C1 segment of cervical spinal cord (tissue), 14 donors: ENCODE results near the gene TTC28.

ENCODE experiments used
- DNase-seq, 14 donors: peaks; one replicate each; lab custom pipeline; 2025; lab: John Stamatoyannopoulos, UW

The TTC28 gene

DNA sequence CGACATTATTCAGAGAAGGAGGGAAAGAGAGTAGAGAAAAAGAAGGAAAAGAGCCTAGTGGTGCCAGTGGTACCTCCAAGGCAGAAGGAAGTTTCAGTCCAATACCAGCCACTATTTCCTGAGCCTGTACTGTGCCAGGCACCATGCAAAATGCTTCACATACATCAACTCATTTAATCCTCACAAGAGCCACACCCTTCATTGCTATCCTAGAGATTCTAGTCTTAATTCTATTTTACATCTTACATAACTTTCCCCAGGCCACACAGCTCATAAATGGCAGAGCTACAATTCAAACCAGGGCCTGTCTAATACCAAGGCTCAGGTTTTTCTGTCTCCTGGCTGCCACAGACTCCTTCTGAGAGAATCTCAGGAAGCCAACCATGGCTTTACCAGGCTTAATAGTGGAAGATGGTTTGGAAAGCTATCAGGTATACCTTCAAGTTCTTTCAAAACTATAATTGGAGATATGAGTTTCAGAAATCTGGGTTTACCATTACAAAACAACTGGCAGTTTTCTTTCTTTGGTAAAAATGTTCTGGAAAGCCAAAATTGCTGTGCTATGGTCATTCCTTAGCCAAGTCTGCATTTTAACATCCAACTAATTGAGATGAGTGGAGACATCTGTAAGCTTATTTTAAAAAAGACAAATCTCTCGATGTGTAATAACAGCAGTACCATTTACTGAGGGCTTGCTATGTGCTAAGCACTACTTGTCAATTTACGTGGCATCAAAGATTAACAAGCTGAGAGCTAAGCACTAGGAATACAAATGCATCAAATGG lies 535.5 kb downstream of the TTC28 start:
- DNase-seq = no peak

DNA sequence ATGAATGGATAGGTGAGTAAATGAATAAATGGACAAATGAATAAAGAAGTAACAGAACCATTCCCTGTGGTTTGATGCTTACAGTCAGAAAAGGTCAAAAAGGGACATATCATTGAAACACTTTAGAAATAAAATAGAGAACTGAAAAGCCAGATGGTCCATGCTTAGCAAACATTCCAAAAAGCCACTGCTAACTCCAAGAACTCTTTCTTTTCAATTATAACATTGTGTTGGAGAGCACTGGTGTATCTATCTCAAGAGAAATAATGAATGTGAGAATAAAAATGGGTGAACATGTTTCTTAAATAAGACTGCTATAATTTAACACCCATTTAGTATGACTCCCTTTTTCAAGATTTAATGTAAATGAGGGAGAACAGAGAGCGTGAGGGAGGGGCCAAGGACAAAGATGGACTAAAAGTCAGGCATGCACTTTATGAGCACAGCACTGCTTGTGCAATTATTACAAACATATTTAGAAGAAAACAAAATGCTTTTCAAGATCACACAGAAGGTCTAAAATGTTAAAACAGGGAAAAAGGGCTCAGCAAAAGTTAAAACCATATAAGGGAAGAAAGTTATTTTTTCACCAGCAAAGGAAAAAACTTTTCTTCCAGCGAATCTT lies 536.3 kb downstream of the TTC28 start:
- no peak for DNase-seq

DNA sequence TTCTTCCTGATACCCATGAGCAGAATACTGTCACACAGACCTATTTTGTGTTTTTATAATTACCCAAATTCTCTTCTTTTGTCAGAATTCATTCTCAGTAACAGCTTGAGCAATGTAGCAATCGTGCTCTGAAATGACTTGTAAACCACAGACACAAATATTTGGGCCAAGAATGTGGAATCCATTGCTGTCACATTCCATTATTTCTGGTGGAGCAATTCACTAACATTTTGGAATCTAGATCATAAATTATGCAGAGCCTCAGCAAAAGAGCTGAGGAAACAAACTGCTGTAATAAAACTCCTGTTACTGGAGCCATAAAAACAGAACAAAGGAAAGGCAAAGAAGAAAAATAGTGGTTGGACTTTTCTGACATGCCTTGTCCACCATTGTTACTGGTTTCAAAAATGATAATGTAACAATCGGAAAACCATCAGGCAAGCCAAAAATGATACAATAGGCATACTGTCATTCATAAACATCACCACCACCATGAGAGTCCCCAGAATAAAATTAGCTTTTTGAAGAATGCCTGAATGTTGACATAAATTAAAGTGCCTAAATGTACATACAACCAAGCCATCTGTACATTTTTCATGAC lies 537.2 kb downstream of the TTC28 start:
- peak in 1 of 14 donors; percentile 9 for DNase-seq

DNA sequence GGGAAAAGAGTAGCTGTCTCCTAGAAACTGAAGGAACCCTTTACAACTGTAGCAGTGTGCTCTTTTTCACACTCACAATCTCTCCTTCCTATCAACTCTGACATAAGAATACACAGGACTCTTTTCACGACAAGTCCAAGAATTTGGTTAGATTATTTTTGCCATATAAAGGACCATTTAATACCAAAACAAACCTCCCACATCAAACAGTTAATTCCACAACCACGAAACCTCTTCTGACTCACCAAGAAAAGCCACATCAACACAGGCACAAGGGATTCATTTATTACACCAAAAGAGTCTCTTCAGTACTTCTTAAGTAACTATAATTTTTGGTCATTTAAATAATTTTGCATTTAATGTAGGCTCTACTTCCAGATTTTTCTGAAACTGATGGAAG lies 538.0 kb downstream of the TTC28 start:
- no peak for DNase-seq

DNA sequence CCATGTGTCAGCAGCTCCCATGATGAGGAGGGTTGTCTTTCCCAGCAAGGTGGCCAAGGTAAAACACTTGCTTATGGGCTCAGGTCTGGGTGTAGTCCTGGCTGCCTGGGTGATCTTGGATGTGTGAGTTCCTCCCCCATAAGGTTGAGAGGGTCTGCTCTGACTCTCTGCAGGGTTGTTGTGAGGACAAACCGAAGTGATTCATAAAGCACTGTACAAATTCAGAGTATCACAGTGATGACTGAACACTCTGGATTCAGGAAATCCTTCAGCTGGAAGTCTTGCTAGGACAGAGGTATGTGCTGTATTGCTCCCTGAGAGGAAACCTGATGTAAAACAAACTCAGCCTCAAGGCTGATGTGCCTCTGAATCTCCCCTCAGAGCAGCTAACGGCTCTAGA lies 539.7 kb downstream of the TTC28 start:
- no peak for DNase-seq

DNA sequence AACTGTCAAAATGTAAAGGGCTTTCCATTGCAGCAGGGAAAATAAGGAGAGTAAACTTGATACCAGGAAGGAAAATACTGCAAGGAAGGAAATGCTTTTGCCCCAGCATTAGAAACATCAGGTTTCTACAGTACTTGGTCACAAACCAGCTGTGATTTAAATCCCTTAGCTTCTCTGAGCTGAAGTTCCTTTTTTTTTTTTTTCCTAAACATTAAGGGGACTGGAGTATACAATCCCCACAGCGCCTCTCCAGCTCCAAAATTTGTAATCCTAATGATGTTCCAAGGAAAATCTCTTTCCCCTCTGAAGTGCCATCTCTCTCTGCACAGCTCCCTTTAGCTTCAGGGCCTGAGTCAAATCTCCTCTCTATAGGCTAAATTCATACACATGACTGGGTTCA lies 540.1 kb downstream of the TTC28 start:
- DNase-seq = no peak

DNA sequence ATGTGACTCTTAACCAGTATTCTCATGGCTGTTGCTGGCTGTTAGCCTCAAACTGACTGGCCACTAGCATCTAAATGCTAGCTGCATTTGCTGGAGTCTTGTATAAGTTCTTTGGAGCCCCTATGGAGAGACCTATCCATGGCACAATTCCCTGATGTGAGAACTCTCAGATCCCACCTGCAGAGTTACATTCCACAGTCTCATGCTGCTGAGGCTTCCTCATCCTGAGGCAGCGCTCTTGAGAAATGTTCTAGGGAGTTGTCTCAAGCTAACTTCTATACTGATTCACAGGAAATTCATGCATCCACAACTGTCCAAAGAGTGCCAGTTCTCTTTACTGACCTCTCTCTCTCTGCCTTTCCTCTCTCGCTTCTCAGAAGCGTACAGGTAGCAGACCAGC lies 542.6 kb downstream of the TTC28 start:
- no peak for DNase-seq

DNA sequence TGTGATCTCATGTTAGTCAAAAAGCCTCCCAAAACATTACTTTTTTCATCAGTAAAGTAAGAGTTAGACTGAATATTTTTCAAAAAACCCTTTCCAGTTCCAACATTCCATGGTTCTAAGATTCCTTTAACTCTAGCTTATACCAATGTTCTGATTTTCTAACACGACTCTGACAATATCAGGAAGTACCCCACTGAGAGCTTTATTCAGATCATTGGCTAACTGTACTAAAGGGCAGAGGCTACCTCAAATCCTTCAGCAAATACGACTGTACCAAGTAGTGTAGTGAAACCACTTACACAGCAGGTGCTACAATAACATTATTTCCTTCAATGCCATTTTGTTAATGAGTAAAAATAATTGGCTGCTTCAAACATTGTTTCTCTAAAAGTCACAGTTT lies 547.2 kb downstream of the TTC28 start:
- DNase-seq = no peak

DNA sequence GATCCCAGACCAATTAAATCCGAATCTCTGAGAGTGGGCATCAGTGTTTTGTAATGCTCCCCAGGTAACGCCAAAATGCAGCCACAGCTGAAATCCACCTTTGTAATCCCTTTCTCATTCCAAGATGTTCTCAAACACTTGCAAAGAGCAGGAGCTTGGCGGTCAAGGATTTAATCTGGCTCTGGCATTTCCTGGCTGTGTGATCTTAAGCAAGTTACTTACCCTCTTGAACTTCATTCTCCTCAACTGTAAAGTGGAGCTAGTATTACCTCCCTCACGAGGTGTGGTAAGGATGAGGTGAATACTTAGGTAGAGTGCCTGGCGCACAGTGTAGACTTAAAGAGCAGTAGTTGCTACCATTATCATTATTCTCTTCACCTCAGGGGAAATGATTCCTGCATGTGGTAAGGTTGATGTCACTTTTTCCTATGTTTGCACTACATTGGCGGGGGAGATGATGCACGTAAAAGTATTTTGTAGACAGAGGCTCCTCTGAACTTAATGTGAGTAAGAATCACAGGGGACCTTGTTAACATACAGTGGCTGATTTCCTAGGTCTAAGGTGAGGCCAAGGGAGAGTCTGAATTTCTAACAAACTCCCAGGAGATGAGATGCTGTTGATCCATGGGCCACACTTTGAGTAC lies 550.2 kb downstream of the TTC28 start:
- no peak for DNase-seq

DNA sequence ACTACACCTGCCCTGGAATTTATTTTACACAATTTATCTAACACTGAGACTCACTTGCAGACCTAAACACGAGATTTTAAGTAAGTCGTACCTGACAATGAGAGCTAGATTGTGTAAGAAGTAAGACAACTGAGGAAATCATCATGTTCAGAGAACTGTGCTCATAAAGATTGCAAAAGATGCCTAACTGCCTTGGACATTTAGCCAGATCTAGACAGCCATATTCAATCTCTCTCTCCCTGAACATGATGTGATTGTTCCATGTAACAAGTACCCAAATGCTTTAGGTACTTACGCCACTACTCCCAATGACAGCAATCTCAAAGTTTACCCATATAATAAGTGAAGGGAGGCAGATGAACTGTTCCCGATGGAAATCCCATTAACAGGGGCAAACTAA lies 550.8 kb downstream of the TTC28 start:
- DNase-seq = no peak

DNA sequence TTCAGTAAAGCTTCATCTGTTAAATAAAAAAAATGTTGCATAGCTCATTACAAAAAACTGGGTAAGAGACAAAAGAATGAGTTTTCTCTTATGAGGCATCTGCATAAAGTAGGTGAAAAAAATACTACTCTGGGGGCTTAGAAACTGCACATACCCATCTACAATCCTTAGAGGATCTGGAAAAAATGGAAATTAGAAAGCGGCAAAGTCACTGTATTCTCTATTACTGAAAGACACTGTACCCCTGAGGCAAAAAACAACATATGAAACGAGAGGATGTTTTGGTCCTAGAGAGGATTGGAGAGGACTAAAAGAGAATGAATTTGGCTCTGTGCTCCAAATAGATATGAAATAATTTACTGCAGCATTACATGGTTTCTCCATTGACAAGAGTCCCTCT lies 553.8 kb downstream of the TTC28 start:
- no peak for DNase-seq

DNA sequence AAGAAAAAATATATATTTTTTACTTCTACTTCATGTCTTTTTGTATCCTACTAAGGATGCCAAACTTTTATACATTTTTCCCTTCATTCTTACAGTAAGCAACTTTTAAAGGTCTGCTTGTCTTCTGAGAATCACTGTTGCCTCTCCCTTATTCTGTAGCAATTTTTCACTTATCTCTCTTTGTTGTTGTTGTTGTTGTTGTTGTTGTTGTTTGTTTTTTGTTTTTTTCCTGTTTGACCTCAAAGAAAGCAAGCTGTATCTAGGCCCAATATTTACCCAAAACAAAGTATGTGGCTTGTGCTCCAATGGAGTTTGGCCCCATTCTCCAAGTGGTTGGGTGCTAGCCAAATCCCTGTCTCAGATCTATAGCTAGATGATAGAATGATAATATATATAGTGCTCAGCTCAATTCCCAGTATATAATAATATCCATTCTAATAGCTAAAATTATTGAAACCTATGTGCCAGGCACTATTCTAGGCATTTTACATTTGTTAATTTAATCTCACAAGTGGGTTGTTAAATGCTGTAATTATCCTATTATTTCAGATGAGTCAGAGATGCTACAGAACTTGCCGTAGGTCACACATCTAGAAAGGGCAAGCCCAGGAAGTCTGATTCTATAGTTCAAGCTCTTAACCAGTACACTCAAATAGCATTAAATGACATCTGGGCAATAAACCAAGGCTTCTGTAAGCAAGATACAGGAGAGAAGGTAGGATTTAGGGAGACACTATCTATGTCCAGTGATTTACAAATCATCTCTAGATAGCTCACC lies 555.5 kb downstream of the TTC28 start:
- DNase-seq = no peak

DNA sequence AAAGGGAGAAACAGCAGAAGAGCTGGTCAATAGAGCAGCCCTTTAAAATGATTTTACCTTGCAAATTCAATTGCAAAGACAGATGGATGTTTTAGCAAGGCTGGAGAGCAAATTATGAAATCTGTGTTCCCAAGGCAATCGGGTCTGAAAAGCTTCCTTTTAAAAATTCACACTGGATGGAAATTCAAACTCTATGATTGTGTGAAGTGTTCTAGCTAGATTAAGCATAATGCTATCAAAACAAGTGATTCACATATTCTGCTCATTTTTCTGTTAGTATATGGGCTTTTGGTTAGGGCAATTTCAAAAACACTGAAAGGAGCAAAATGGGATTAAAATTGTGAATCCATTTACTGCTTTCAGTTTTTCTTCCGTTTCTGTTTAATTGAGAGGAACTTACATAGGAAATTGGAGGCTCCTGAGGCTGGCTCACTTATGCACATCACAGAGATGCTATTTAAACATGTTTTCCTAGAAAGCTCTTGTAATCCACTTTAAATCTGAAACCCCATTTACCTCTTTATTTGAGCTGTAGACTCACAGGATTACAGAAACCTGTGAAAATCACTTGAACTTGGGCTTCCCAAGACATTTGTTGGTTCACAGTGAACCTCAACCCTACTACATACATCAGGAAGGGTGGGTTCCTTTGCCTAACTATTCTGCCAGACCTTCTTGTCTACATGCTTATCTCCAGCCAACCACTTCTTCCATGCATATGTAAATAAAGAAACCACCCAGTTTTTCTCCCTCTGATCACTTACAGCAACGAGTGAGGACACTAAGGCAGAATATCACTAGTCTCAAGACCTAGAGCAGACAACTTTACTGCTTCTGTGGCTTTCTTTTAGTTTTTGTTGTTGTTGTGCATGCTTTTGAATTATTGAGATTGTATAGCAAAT lies 558.7 kb downstream of the TTC28 start:
- no peak for DNase-seq

DNA sequence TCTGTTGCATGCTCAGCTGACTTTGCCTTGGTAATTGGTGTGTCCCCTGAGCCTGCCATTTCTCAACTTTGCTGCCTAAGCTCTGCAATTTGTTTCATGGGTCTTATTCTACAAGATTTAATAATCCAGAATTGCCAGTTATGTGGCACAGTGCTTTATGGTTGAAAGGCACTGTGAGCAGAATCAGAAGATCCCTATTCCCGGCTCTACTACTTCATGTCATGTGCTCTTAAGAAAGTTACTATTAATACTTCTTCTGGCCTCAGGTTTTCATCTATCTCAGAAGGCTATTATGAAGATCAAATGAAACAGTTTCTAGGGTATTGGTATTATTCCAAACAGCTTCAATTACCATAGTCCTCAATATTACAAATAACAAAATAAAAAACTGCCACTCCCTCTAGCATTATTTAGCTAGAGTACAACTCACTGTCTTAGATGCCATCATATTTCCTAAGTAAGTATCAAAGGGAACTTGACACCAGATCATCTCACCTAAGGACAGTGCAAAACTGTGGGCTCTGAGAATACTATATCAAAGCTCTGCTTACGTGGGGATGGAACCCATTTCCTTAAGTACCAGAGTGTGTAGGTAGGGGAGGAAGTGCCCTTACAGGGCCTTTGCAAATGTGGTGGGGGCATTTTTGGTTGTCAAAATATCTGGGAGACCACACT lies 560.5 kb downstream of the TTC28 start:
- no peak for DNase-seq

DNA sequence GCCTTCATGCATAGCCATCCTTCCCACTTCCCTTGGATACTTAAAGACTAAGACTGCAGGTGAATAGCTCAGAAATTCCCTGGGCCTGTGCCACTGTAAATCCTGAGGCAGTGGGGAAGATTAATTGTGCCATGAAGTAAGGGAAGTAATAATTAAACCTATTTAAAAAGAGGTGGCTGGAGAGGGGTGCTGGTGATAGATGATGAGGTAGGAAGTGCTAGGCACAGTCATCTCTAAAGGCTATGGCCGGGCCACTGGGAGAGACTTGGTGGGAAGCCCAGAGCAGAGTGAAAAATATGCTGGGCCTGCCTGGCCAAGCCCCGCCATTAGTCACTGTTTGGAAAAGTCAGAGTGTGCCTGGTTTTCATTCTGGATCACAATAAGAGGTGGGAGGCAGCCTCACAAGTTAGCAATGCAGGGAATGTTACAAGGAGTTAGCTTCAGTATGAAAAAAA lies 563.4 kb downstream of the TTC28 start:
- DNase-seq = peak in 2 of 14 donors; percentile 3 to 24

DNA sequence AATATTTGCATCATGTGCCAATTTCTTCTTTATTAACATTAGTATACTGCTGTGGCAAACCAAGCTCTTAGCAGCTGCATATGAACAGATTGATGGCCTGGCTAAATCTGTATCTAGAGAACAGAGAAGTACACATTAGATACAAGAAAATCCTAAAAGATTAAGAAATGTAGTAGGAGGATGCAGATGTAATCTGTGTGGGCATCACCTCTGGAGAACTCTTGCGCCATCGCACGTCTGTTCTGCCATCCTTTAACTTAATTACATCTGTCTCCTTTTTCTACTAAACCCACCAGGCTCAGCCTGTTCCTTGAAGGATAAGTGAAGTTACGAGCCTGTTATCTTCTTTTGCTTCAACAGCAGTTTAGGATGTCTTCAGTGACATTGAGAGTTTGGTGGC lies 564.2 kb downstream of the TTC28 start:
- DNase-seq = no peak

DNA sequence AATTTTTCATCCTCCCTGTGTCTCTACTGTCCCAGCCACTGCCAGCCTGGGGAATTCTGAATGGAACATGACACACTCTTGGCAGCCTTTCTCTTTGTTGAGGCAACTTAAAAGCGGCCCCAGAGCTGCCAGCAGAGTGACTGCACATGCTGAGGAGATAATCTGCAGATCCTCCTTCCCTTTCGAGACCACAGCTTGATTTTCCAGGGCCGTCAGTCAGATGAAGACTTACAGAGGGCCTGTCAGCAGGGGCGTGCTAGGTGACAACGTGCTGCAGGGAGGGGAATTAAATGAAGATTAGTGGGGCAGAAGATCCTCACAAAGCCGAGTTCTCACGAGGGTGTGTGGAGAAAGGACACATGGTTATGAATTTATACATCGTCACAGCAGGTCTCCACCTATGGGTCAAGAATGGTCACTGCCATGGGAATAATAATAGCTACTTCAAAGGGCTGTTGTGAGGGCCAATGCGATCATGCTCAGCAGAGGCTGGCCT lies 567.0 kb downstream of the TTC28 start:
- DNase-seq = no peak

DNA sequence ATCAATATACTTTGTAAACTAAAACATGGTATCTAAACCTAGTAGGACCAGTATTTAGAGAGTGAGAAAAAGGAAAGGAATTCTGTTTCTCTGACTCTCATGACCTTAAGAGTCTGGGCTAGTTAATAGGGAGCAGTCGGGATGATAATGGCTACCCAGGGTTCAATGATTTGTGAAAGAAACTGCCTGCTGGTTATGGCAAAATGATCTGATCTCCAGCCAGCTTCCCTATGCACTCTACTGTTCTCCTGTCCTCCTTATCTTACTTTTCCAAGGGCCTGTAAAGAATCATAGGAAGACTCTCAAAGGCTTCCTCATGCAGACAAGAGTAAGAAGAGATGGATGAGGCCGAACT lies 567.5 kb downstream of the TTC28 start:
- DNase-seq = no peak

DNA sequence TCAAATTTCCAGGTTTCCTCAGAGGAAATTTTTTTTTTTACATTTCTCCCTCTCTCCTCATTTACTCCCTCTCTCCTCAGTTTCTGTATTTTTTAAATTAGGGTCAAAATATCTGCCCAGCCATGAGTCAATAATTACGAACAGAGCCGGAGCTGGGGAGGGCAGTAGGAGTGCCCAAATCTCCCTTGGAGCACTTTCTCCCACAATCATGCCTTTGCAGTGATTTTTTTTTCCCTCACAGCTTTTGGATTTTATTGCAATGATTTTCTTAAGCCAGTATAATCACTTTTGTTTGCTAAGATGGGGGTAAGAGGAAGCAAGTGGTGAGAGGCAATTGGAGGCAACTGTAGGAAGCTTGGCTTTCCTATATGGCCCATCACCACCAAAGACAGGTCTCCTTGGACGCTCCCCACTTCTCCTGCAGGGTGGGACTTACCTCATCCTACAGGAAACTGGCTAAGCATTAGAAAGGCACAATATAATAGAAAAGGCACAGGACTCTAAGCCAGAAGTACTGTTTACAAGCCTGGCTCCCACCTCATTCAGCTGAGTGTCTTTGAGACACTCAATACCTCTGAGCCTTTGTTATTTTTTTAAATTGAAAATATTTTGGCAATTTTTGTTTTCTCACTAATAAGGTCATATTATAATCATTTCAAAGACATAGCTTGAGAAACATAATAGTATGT lies 568.0 kb downstream of the TTC28 start:
- DNase-seq = no peak
